Thoracic aorta (tissue), 2 donors: Measurements from ENCODE around the gene VAV2. TPM values are rescaled to one million over a fixed set of nuclear protein-coding genes. Genes with fewer than 3 reads are reported as not detected.

Source experiments
- ATAC-seq: fragments of 150-250 bp; one replicate; pipeline ENCODE4 v1.8.0; 2017; ENCODE audit warnings: low read depth; ENCODE audit not compliant: insufficient number of reproducible peaks, low FRiP score
- DNase-seq: peaks from one replicate; pipeline ENCODE4 v3.0.0-alpha.2; 2020; ENCODE audit warnings: low spot score
- H3K27ac ChIP-seq, 2 donors: fragments of 200-600 bp; sonication (generic); 1 replicate in 1 of 2; 2 replicates in 1 of 2; pipeline ENCODE4 v1.5.1; 2016; ENCODE audit warnings: mild to moderate bottlenecking in 2 of 2, moderate library complexity in 2 of 2
- H3K27me3 ChIP-seq: fragments of 200-600 bp; sonication (generic); replicated peaks from 2 replicates; pipeline ENCODE4 v1.6.0; 2016; ENCODE audit warnings: mild to moderate bottlenecking; ENCODE audit not compliant: insufficient read depth
- H3K36me3 ChIP-seq: fragments of 200-600 bp; sonication (generic); one replicate; pipeline ENCODE4 v1.5.1; 2016
- H3K4me1 ChIP-seq, 2 donors: fragments of 200-600 bp; sonication (generic); 1 replicate in 1 of 2; 2 replicates in 1 of 2; pipeline versions ENCODE4 v1.5.1 to v1.6.0; 2016; ENCODE audit warnings: low read depth in 2 of 2, mild to moderate bottlenecking in 1 of 2; ENCODE audit not compliant: control insufficient read depth in 1 of 2
- H3K4me3 ChIP-seq: fragments of 200-600 bp; sonication (generic); 2 replicates; pipeline ENCODE4 v1.5.1; 2016; ENCODE audit warnings: mild to moderate bottlenecking
- H3K9me3 ChIP-seq: fragments of 200-600 bp; sonication (generic); 2 replicates; pipeline ENCODE4 v1.5.1; 2016
- CTCF ChIP-seq: fragments of 200-600 bp; sonication (generic); IDR thresholded peaks from one replicate; pipeline ENCODE4 v1.5.1; 2019; ENCODE audit warnings: antibody characterized with exemption
- total RNA-seq, 2 donors: library from RNA; depleted of rRNA; stranded (reverse); fragments of >200 nt; gene quantifications; one replicate each; pipeline versions ENCODE4 v1.1.0 to v1.2.3, GENCODE V29; 2016

Gene VAV2
- total RNA-seq, 2 donors from 2014 or later: 10.1 to 11.5 TPM

GRCh38 chr9:133978226-133978898 is 13.8 kb downstream of the VAV2 start:
- no peak for ATAC-seq
- DNase-seq: no peak
- peaks cover 7 to 14% of the 10 kb centered on the region in 2 donors for H3K4me1 ChIP-seq
- no peak overlapping the region for H3K27ac ChIP-seq
- no peaks in the 10 kb centered on the region for H3K27me3 ChIP-seq
- no peak for TF ChIP-seq CTCF
- H3K4me3 ChIP-seq: no peak overlapping the region
- H3K36me3 ChIP-seq: no peaks in the 10 kb centered on the region
- H3K9me3 ChIP-seq: no peaks in the 10 kb centered on the region

- DNase-seq: no peak
- no peak overlapping the region for H3K27ac ChIP-seq
- H3K9me3 ChIP-seq: no peaks in the 10 kb centered on the region
- no peaks in the 10 kb centered on the region for H3K27me3 ChIP-seq
- no peaks in the 10 kb centered on the region for H3K36me3 ChIP-seq
- H3K4me3 ChIP-seq: no peak overlapping the region
- H3K4me1 ChIP-seq: peaks cover 7 to 14% of the 10 kb centered on the region in 2 donors
- ATAC-seq: no peak
- no peak for TF ChIP-seq CTCF
Observed at GRCh38 chr9:133977421-133978201, 14.5 kb downstream of the VAV2 start.

GRCh38 chr9:133976887-133977286 is 15.2 kb downstream of the VAV2 start:
- Histone ChIP-seq H3K4me1 (peaks cover 7 to 14% of the 10 kb centered on the region in 2 donors), H3K27ac (no peak overlapping the region), H3K9me3 (no peaks in the 10 kb centered on the region), H3K27me3 (no peaks in the 10 kb centered on the region), H3K4me3 (no peak overlapping the region), H3K36me3 (no peaks in the 10 kb centered on the region)
- no peak for DNase-seq
- ATAC-seq: no peak
- no peak for TF ChIP-seq CTCF

- no peaks in the 10 kb centered on the region for H3K36me3 ChIP-seq
- no peaks in the 10 kb centered on the region for H3K9me3 ChIP-seq
- DNase-seq: no peak
- no peaks in the 10 kb centered on the region for H3K27me3 ChIP-seq
- no peak for ATAC-seq
- peaks cover 7 to 14% of the 10 kb centered on the region in 2 donors for H3K4me1 ChIP-seq
- H3K27ac ChIP-seq: no peak overlapping the region
- no peak overlapping the region for H3K4me3 ChIP-seq
- TF ChIP-seq CTCF: no peak
Observed at GRCh38 chr9:133976191-133976861, 15.8 kb downstream of the VAV2 start.

- no peak for ATAC-seq
- no peak for DNase-seq
- H3K36me3 ChIP-seq: no peaks in the 10 kb centered on the region
- peaks cover 7 to 14% of the 10 kb centered on the region in 2 donors for H3K4me1 ChIP-seq
- H3K27ac ChIP-seq: no peak overlapping the region
- H3K27me3 ChIP-seq: no peaks in the 10 kb centered on the region
- H3K9me3 ChIP-seq: no peaks in the 10 kb centered on the region
- H3K4me3 ChIP-seq: no peak overlapping the region
- no peak for TF ChIP-seq CTCF
Observed at GRCh38 chr9:133975511-133975910, 16.6 kb downstream of the VAV2 start.
